CD4-positive, alpha-beta memory T cell (primary cell): ENCODE results near the gene IRS1. TPM values are rescaled to one million over a fixed set of nuclear protein-coding genes. Genes with fewer than 3 reads are reported as not detected.

Source experiments
- CTCF ChIA-PET: fragments of 350-600 bp; sonication (Branson Sonifier 250); formaldehyde crosslinking; loops from one replicate; lab custom pipeline; 2021; ENCODE audit warnings: inconsistent platforms; ENCODE audit not compliant: partially characterized antibody; lab: Charles Lee
- POLR2A ChIA-PET: fragments of 350-600 bp; sonication (Branson Sonifier 250); formaldehyde crosslinking; loops from one replicate; lab custom pipeline; 2021; ENCODE audit not compliant: partially characterized antibody; lab: Charles Lee
- DNase-seq, 5 donors: peaks; one replicate each; pipeline versions ENCODE4 v3.0.0 to v3.0.0-alpha.2; 2020 to 2022; ENCODE audit warnings: mixed read lengths in 1 of 5
- H3K27ac ChIP-seq: one replicate; pipeline ENCODE4 v1.7.0; 2013; ENCODE audit warnings: low read depth, low read length
- H3K27me3 ChIP-seq: 2 replicates; pipeline ENCODE4 v1.7.0; 2013; ENCODE audit warnings: mild to moderate bottlenecking, low read length, moderate library complexity; ENCODE audit not compliant: insufficient read depth
- H3K36me3 ChIP-seq: 2 replicates; pipeline ENCODE4 v1.7.0; 2013; ENCODE audit warnings: mild to moderate bottlenecking, low read length, moderate library complexity; ENCODE audit not compliant: insufficient read depth
- H3K4me1 ChIP-seq: 2 replicates; pipeline ENCODE4 v1.7.0; 2013; ENCODE audit warnings: mild to moderate bottlenecking, low read length, moderate library complexity; ENCODE audit not compliant: insufficient read depth
- H3K4me3 ChIP-seq, 2 donors: one replicate each; pipeline ENCODE4 v1.7.0; 2013; ENCODE audit warnings: low read length in 2 of 2, mild to moderate bottlenecking in 1 of 2
- H3K9me3 ChIP-seq, 2 donors: one replicate each; pipeline ENCODE4 v1.7.0; 2013; ENCODE audit warnings: low read length in 2 of 2, control low read depth in 1 of 2; ENCODE audit not compliant: control insufficient read depth in 1 of 2
- H3K27ac Mint-ChIP-seq, 7 donors: one replicate each; pipeline ENCODE4 v1.8.0; 2020 to 2021; ENCODE audit warnings: mixed read lengths in 7 of 7, mild to moderate bottlenecking in 6 of 7, inconsistent platforms in 3 of 7, moderate library complexity in 3 of 7
- H3K27me3 Mint-ChIP-seq, 2 donors: one replicate each; pipeline ENCODE4 v1.8.0; 2020 to 2021; ENCODE audit warnings: mixed read lengths in 2 of 2
- H3K36me3 Mint-ChIP-seq, 2 donors: one replicate each; pipeline ENCODE4 v1.8.0; 2020 to 2021; ENCODE audit warnings: mixed read lengths in 2 of 2, inconsistent platforms in 1 of 2, mild to moderate bottlenecking in 1 of 2
- H3K4me1 Mint-ChIP-seq, 4 donors: one replicate each; pipeline ENCODE4 v1.8.0; 2020 to 2021; ENCODE audit warnings: mixed read lengths in 4 of 4, mild to moderate bottlenecking in 1 of 4
- H3K4me3 Mint-ChIP-seq, 8 donors: one replicate each; pipeline ENCODE4 v1.8.0; 2020 to 2021; ENCODE audit warnings: mixed read lengths in 8 of 8, mild to moderate bottlenecking in 7 of 8, moderate library complexity in 6 of 8, inconsistent platforms in 3 of 8
- H3K9me3 Mint-ChIP-seq, 8 donors: one replicate each; pipeline ENCODE4 v1.8.0; 2020 to 2021; ENCODE audit warnings: mixed read lengths in 8 of 8, mild to moderate bottlenecking in 5 of 8, inconsistent platforms in 3 of 8, moderate library complexity in 1 of 8
- intact Hi-C: fragments of 100-400 bp; cut with micrococcal nuclease; formaldehyde crosslinking; loops from one replicate; pipeline ENCODE4 v1.15.1; 2023
- polyA plus RNA-seq, 2 donors: library from polyadenylated mRNA; unstranded; fragments of 300-500 nt; fragmentation: Illumina TruSeq; gene quantifications; one replicate each; pipeline ENCODE4 v1.2.3, GENCODE V29; 2021
- total RNA-seq, 2 experiments: library from RNA; stranded (reverse); gene quantifications; one replicate each; pipeline ENCODE4 v1.2.3, GENCODE V29; 2021

Gene IRS1
- total and polyA plus RNA-seq, 4 experiments from 2014 or later, result 0.02 to 2.4 (median 1.1) TPM

GRCh38 chr2:226799976-226800940 is 638 bp upstream of the IRS1 start:
- no peak for DNase-seq
- Mint-ChIP-seq H3K36me3 (no peaks in the 10 kb centered on the region), H3K4me3 (peak overlapping the region; percentile 68 to 88 (median 84)), H3K4me1 (peaks cover 16 to 32% (median 22%) of the 10 kb centered on the region in 4 donors), H3K27me3 (peaks cover 4 to 14% of the 10 kb centered on the region in 2 donors), H3K27ac (peak overlapping the region in 3 of 7 donors; percentile 51 to 75 (median 71)), H3K9me3 (no peaks in the 10 kb centered on the region)
- H3K27me3 ChIP-seq, result no peaks in the 10 kb centered on the region
- CTCF ChIA-PET, result interaction anchor here (0.7 to 6.3 kb wide), 13 partner anchors 10 to 1135 kb away, joined by 3 to 59 read pairs (median 4); no protein-coding TSS in a partner anchor
- POLR2A ChIA-PET, result interaction anchor here (1.7 to 2.5 kb wide), 2 partner anchors 10 to 35 kb away, joined by 12 to 18 read pairs; partner anchors contain the start of gene RHBDD1
- peak overlapping the region in 1 of 2 donors; percentile 10 for H3K4me3 ChIP-seq
- peaks cover 22% of the 10 kb centered on the region for H3K4me1 ChIP-seq
- intact Hi-C loops, result loop anchor here (1.0 to 10.0 kb wide), 6 partner anchors 9 to 773 kb away; partner anchors contain the start of gene RHBDD1
- no peak overlapping the region for H3K27ac ChIP-seq
- H3K9me3 ChIP-seq, result no peaks in the 10 kb centered on the region
- no peaks in the 10 kb centered on the region for H3K36me3 ChIP-seq

GRCh38 chr2:226798422-226799210 is 1.0 kb downstream of the IRS1 start:
- Mint-ChIP-seq H3K4me3 (peak overlapping the region; percentile 84 to 90 (median 88)), H3K27me3 (peaks cover 3 to 9% of the 10 kb centered on the region in 2 donors), H3K36me3 (no peaks in the 10 kb centered on the region), H3K27ac (peak overlapping the region in 5 of 7 donors; percentile 32 to 84 (median 52)), H3K9me3 (no peaks in the 10 kb centered on the region), H3K4me1 (peaks cover 18 to 43% (median 31%) of the 10 kb centered on the region in 4 donors)
- ChIA-PET POLR2A (interaction anchor here (0.7 to 2.5 kb wide), 3 partner anchors 8 to 37 kb away, joined by 3 to 22 read pairs (median 18); partner anchors contain the start of gene RHBDD1), CTCF (interaction anchor here (0.7 to 6.3 kb wide), 14 partner anchors 8 to 908 kb away, joined by 3 to 59 read pairs (median 5); partner anchors contain the start of gene RHBDD1)
- H3K36me3 ChIP-seq, result no peaks in the 10 kb centered on the region
- DNase-seq, result peak; percentile 36 to 54 (median 41)
- H3K4me3 ChIP-seq, result peak overlapping the region; percentile 29 to 66
- no peaks in the 10 kb centered on the region for H3K9me3 ChIP-seq
- peak overlapping the region; percentile 1 for H3K27ac ChIP-seq
- intact Hi-C loops, result loop anchor here (1.0 to 2.0 kb wide), 3 partner anchors 7 to 38 kb away; partner anchors contain the start of gene RHBDD1
- no peaks in the 10 kb centered on the region for H3K27me3 ChIP-seq
- peaks cover 22% of the 10 kb centered on the region for H3K4me1 ChIP-seq

GRCh38 chr2:226797989-226798421 is 1.6 kb downstream of the IRS1 start:
- no peak overlapping the region for H3K27ac ChIP-seq
- intact Hi-C loops, result loop anchor here (2.0 kb wide), 1 partner anchor 25 kb away; no protein-coding TSS in a partner anchor
- H3K4me3 ChIP-seq, result peak overlapping the region in 1 of 2 donors; percentile 66
- ChIA-PET CTCF (interaction anchor here (0.7 to 6.3 kb wide), 11 partner anchors 9 to 908 kb away, joined by 3 to 59 read pairs (median 5); partner anchors contain the start of gene RHBDD1), POLR2A (interaction anchor here (2.2 kb wide), 1 partner anchor 38 kb away, joined by 22 read pairs; the partner anchor contains the start of gene RHBDD1)
- peaks cover 18 to 43% (median 32%) of the 10 kb centered on the region in 4 donors for H3K4me1 Mint-ChIP-seq
- H3K9me3 Mint-ChIP-seq, result no peaks in the 10 kb centered on the region
- no peak for DNase-seq
- no peaks in the 10 kb centered on the region for H3K27me3 ChIP-seq
- no peaks in the 10 kb centered on the region for H3K9me3 ChIP-seq
- H3K4me1 ChIP-seq, result peaks cover 22% of the 10 kb centered on the region
- H3K36me3 Mint-ChIP-seq, result no peaks in the 10 kb centered on the region
- H3K27me3 Mint-ChIP-seq, result peaks cover 1 to 9% of the 10 kb centered on the region in 2 donors
- no peaks in the 10 kb centered on the region for H3K36me3 ChIP-seq
- peak overlapping the region in 1 of 7 donors; percentile 84 for H3K27ac Mint-ChIP-seq
- H3K4me3 Mint-ChIP-seq, result peak overlapping the region; percentile 84 to 90 (median 88)

- DNase-seq, result peak in 1 of 5 donors; percentile 37
- intact Hi-C loops, result no loop called here
- ChIA-PET CTCF (interaction anchor here (0.7 to 6.3 kb wide), 11 partner anchors 9 to 907 kb away, joined by 3 to 59 read pairs (median 5); partner anchors contain the start of gene RHBDD1), POLR2A (interaction anchor here (1.5 to 2.2 kb wide), 2 partner anchors 38 kb away, joined by 7 to 22 read pairs; partner anchors contain the start of gene RHBDD1)
- H3K4me1 Mint-ChIP-seq, result peaks cover 18 to 45% (median 33%) of the 10 kb centered on the region in 4 donors
- Histone ChIP-seq H3K9me3 (no peaks in the 10 kb centered on the region), H3K27ac (no peak overlapping the region), H3K36me3 (no peaks in the 10 kb centered on the region), H3K27me3 (no peaks in the 10 kb centered on the region), H3K4me3 (no peak overlapping the region), H3K4me1 (peaks cover 25% of the 10 kb centered on the region)
- no peaks in the 10 kb centered on the region for H3K9me3 Mint-ChIP-seq
- H3K27ac Mint-ChIP-seq, result peak overlapping the region in 2 of 7 donors; percentile 36 to 84
- H3K27me3 Mint-ChIP-seq, result peaks cover 0 to 7% of the 10 kb centered on the region in 2 donors
- H3K4me3 Mint-ChIP-seq, result peak overlapping the region in 5 of 8 donors; percentile 43 to 90 (median 64)
- no peaks in the 10 kb centered on the region for H3K36me3 Mint-ChIP-seq
Measured at GRCh38 chr2:226797289-226797988, 2.2 kb downstream of the IRS1 start.

- no peaks in the 10 kb centered on the region for H3K9me3 ChIP-seq
- Mint-ChIP-seq H3K27ac (peak overlapping the region in 1 of 7 donors; percentile 64), H3K27me3 (peaks cover 0 to 6% of the 10 kb centered on the region in 2 donors), H3K9me3 (no peaks in the 10 kb centered on the region), H3K36me3 (no peaks in the 10 kb centered on the region), H3K4me1 (peaks cover 21 to 48% (median 37%) of the 10 kb centered on the region in 4 donors), H3K4me3 (peak overlapping the region in 1 of 8 donors; percentile 80)
- H3K27me3 ChIP-seq, result no peaks in the 10 kb centered on the region
- H3K36me3 ChIP-seq, result no peaks in the 10 kb centered on the region
- ChIA-PET CTCF (interaction anchor here (1.6 to 1.7 kb wide), 2 partner anchors 14 to 581 kb away, joined by 4 read pairs; no protein-coding TSS in a partner anchor), POLR2A (interaction anchor here (1.5 kb wide), 1 partner anchor 39 kb away, joined by 7 read pairs; the partner anchor contains the start of gene RHBDD1)
- H3K4me3 ChIP-seq, result no peak overlapping the region
- H3K4me1 ChIP-seq, result peaks cover 30% of the 10 kb centered on the region
- DNase-seq, result no peak
- H3K27ac ChIP-seq, result no peak overlapping the region
- intact Hi-C loops, result no loop called here
Measured at GRCh38 chr2:226796840-226797288, 2.8 kb downstream of the IRS1 start.
